Effector CD4-positive, alpha-beta T cell (primary cell): Measurements from ENCODE around the gene AWAT2. TPM values are rescaled to one million over a fixed set of nuclear protein-coding genes. Genes with fewer than 3 reads are reported as not detected.

Experiments
- DNase-seq: peaks from one replicate; pipeline ENCODE4 v3.0.0-alpha.2; 2020
- total RNA-seq: gene quantifications from one replicate; lab custom pipeline; 2026; lab: John Stamatoyannopoulos, UW

The AWAT2 gene
- total RNA-seq, result not detected

- DNase-seq, result no peak
Measured at GRCh38 chrX:70049925-70050324, at the start of gene AWAT2. AWAT2 (minus strand) TSS chrX:70049938; CDS start chrX:70049932, 6 bp downstream.

GRCh38 chrX:70096052-70096451 lies 46.3 kb upstream of the AWAT2 start:
- DNase-seq, result no peak

GRCh38 chrX:70092247-70092646 lies 42.5 kb upstream of the AWAT2 start:
- no peak for DNase-seq

- DNase-seq, result no peak
Measured at GRCh38 chrX:70089604-70090297, 40.0 kb upstream of the AWAT2 start.

GRCh38 chrX:70088751-70089150 lies 39.0 kb upstream of the AWAT2 start:
- no peak for DNase-seq

- no peak for DNase-seq
Measured at GRCh38 chrX:70087857-70088630, 38.3 kb upstream of the AWAT2 start.

- DNase-seq, result no peak
Measured at GRCh38 chrX:70084592-70085240, 35.0 kb upstream of the AWAT2 start.

- no peak for DNase-seq
Measured at GRCh38 chrX:70082723-70083122, 33.0 kb upstream of the AWAT2 start.

- DNase-seq, result no peak
Measured at GRCh38 chrX:70079870-70080269, 30.1 kb upstream of the AWAT2 start.

GRCh38 chrX:70079297-70079696 lies 29.6 kb upstream of the AWAT2 start:
- no peak for DNase-seq

- no peak for DNase-seq
Measured at GRCh38 chrX:70066646-70067045, 16.9 kb upstream of the AWAT2 start.

- no peak for DNase-seq
Measured at GRCh38 chrX:70062961-70063550, 13.3 kb upstream of the AWAT2 start.

- no peak for DNase-seq
Measured at GRCh38 chrX:70062076-70062475, 12.3 kb upstream of the AWAT2 start, which contains the start of gene OTUD6A. OTUD6A (plus strand) TSS chrX:70062457; CDS start chrX:70062525, 68 bp downstream.

GRCh38 chrX:70054391-70054790 lies 4.7 kb upstream of the AWAT2 start:
- no peak for DNase-seq

- no peak for DNase-seq
Measured at GRCh38 chrX:70052895-70053615, 3.3 kb upstream of the AWAT2 start.

GRCh38 chrX:70049406-70049805 lies 332 bp downstream of the AWAT2 start:
- no peak for DNase-seq

- DNase-seq, result no peak
Measured at GRCh38 chrX:70046978-70047377, 2.8 kb downstream of the AWAT2 start.

- DNase-seq, result no peak
Measured at GRCh38 chrX:70044541-70045245, 5.0 kb downstream of the AWAT2 start.

GRCh38 chrX:70043685-70044084 lies 6.1 kb downstream of the AWAT2 start:
- DNase-seq, result no peak

- DNase-seq, result no peak
Measured at GRCh38 chrX:70042399-70043371, 7.1 kb downstream of the AWAT2 start.

- DNase-seq, result no peak
Measured at GRCh38 chrX:70041993-70042392, 7.7 kb downstream of the AWAT2 start.
